T-cell (primary cell): ENCODE data around the gene TM9SF2. TPM values are rescaled to one million over a fixed set of nuclear protein-coding genes. Genes with fewer than 3 reads are reported as not detected.
A peak's percentile ranks its signal among the peaks of the same experiment; 100 is the strongest.

ENCODE experiments used
- ATAC-seq, 4 experiments: fragments of 200-7000 bp in 3 of 4; fragments of 150-1000 bp in 1 of 4; cut with Tn5 transposase; replicated peaks in 1 of 4; 1 replicate in 3 of 4; 2 replicates in 1 of 4; pipeline ENCODE4 v1.10.0; 2021; ENCODE audit warnings: moderate library complexity in 3 of 4, mild to moderate bottlenecking in 2 of 4, moderate number of reproducible peaks in 1 of 4
- CTCF ChIA-PET, 2 donors: fragments of 300-600 bp; sonication (Branson Sonifier 250); formaldehyde crosslinking; loops; one replicate each; lab custom pipeline; 2022; ENCODE audit warnings: antibody characterized with exemption in 2 of 2; lab: Charles Lee
- POLR2A ChIA-PET, 2 donors: fragments of 300-600 bp; sonication (Branson Sonifier 250); formaldehyde crosslinking; loops; one replicate each; lab custom pipeline; 2022; ENCODE audit warnings: antibody characterized with exemption in 2 of 2; lab: Charles Lee
- DNase-seq, 35 experiments: peaks; one replicate each; pipeline versions ENCODE4 v3.0.0 to v3.0.0-alpha.2; 2013 to 2023
- H3K27ac ChIP-seq: one replicate; pipeline ENCODE4 v1.5.1; 2013; ENCODE audit warnings: low read length
- H3K27me3 ChIP-seq, 2 experiments: replicated peaks in 1 of 2; 1 replicate in 1 of 2; 2 replicates in 1 of 2; pipeline versions ENCODE4 v1.6.1 to v1.7.0; 2013; ENCODE audit warnings: low read length in 1 of 2, mixed read lengths in 1 of 2; ENCODE audit not compliant: control insufficient read depth in 2 of 2, insufficient read depth in 2 of 2; ENCODE audit errors: extremely low read depth in 1 of 2
- H3K36me3 ChIP-seq, 2 donors: 1 replicate in 1 of 2; 2 replicates in 1 of 2; pipeline versions ENCODE4 v1.6.1 to v1.7.0; 2013; ENCODE audit warnings: low read length in 1 of 2; ENCODE audit not compliant: control insufficient read depth in 2 of 2, insufficient read depth in 1 of 2; ENCODE audit errors: extremely low read depth in 1 of 2
- H3K4me1 ChIP-seq, 2 experiments: 1 replicate in 1 of 2; 2 replicates in 1 of 2; pipeline versions ENCODE4 v1.6.1 to v1.7.0; 2013; ENCODE audit warnings: low read length in 2 of 2, mixed read lengths in 1 of 2; ENCODE audit not compliant: insufficient read depth in 2 of 2, control insufficient read depth in 1 of 2; ENCODE audit errors: extremely low read depth in 1 of 2
- H3K4me3 ChIP-seq, 2 donors: 1 replicate in 1 of 2; 2 replicates in 1 of 2; pipeline versions ENCODE4 v1.5.1 to v1.7.0; 2013; ENCODE audit warnings: mild to moderate bottlenecking in 2 of 2, low read length in 1 of 2, moderate library complexity in 1 of 2; ENCODE audit not compliant: control insufficient read depth in 1 of 2; ENCODE audit errors: extremely low read depth in 1 of 2
- H3K9me3 ChIP-seq: 2 replicates; pipeline ENCODE4 v1.7.0; 2013
- H3K27ac Mint-ChIP-seq, 2 donors: one replicate each; pipeline ENCODE4 v1.8.0; 2020 to 2021; ENCODE audit warnings: mild to moderate bottlenecking in 2 of 2, mixed read lengths in 2 of 2
- H3K27me3 Mint-ChIP-seq, 2 donors: one replicate each; pipeline ENCODE4 v1.8.0; 2021 to 2022; ENCODE audit warnings: mixed read lengths in 2 of 2
- H3K36me3 Mint-ChIP-seq: one replicate; pipeline ENCODE4 v1.8.0; 2021; ENCODE audit warnings: mixed read lengths
- H3K4me1 Mint-ChIP-seq, 3 donors: one replicate each; pipeline ENCODE4 v1.8.0; 2020 to 2022; ENCODE audit warnings: mixed read lengths in 3 of 3, mild to moderate bottlenecking in 1 of 3
- H3K4me3 Mint-ChIP-seq, 3 donors: one replicate each; pipeline ENCODE4 v1.8.0; 2020 to 2022; ENCODE audit warnings: mild to moderate bottlenecking in 3 of 3, mixed read lengths in 3 of 3, moderate library complexity in 3 of 3
- H3K9me3 Mint-ChIP-seq, 3 donors: one replicate each; pipeline ENCODE4 v1.8.0; 2020 to 2022; ENCODE audit warnings: mixed read lengths in 3 of 3
- WGBS: methylation state at CpG from one replicate; pipeline ENCODE4 v1.1.5; 2013; ENCODE audit warnings: missing lambda C conversion rate; ENCODE audit not compliant: insufficient coverage; 5-methylcytosine and 5-hydroxymethylcytosine counted together
- total RNA-seq, 35 experiments: library from RNA in 6 of 35; stranded (reverse) in 6 of 35; fragments of 120-200 nt in 1 of 35; gene quantifications; one replicate each; pipeline versions ENCODE4 v1.2.1 to v1.2.4 and lab custom pipeline; 2013 to 2026

Gene TM9SF2
- total RNA-seq, 5 donors from 2014 or later (not counting 1 experiment from before 2014, with no cell fraction given) = 43.2 to 54.0 (median 48.8) TPM

GRCh38 chr13:99527301-99527700 lies 26.0 kb downstream of the TM9SF2 start:
- Mint-ChIP-seq H3K27ac (peak overlapping the region in 1 of 2 donors; percentile 45), H3K36me3 (peaks cover 60% of the 10 kb centered on the region)
- peak in 15 of 35 experiments; percentile 4 to 33 (median 16) for DNase-seq

GRCh38 chr13:99528547-99528946 lies 27.3 kb downstream of the TM9SF2 start:
- H3K36me3 ChIP-seq = peaks cover 0 to 29% of the 10 kb centered on the region in 2 donors
- H3K9me3 Mint-ChIP-seq = no peaks in the 10 kb centered on the region
- H3K27ac ChIP-seq = no peak overlapping the region
- ChIA-PET CTCF (interaction anchor here (0.5 to 2.0 kb wide), 16 partner anchors 8 to 986 kb away, joined by 3 to 9 read pairs (median 4); no protein-coding TSS in a partner anchor), POLR2A (no interaction called here)
- no peak overlapping the region for H3K4me3 Mint-ChIP-seq
- H3K27me3 Mint-ChIP-seq = no peaks in the 10 kb centered on the region
- no peak overlapping the region for H3K4me3 ChIP-seq
- peaks cover 45 to 55% (median 47%) of the 10 kb centered on the region in 3 donors for H3K4me1 Mint-ChIP-seq
- peak overlapping the region in 1 of 2 donors; percentile 32 for H3K27ac Mint-ChIP-seq
- H3K27me3 ChIP-seq = no peaks in the 10 kb centered on the region
- H3K9me3 ChIP-seq = no peaks in the 10 kb centered on the region
- H3K36me3 Mint-ChIP-seq = peaks cover 56% of the 10 kb centered on the region
- peaks cover 2 to 18% of the 10 kb centered on the region in 2 experiments for H3K4me1 ChIP-seq
- DNase-seq (peak in 28 of 35 experiments; percentile 6 to 66 (median 30)), ATAC-seq (peak; percentile 40 to 75 (median 68))

More at GRCh38 chr13:99527301-99527700, 26.0 kb downstream of the TM9SF2 start:
- ATAC-seq = peak in 3 of 4 experiments; percentile 40 to 53 (median 46)
- H3K27me3 ChIP-seq = no peaks in the 10 kb centered on the region
- ChIA-PET CTCF (interaction anchor here (0.6 to 2.0 kb wide), 5 partner anchors 51 to 988 kb away, joined by 3 to 11 read pairs (median 3); no protein-coding TSS in a partner anchor), POLR2A (no interaction called here)
- no peaks in the 10 kb centered on the region for H3K9me3 Mint-ChIP-seq
- no peak overlapping the region for H3K4me3 ChIP-seq
- H3K4me1 Mint-ChIP-seq = peaks cover 44 to 60% (median 48%) of the 10 kb centered on the region in 3 donors
- H3K27ac ChIP-seq = no peak overlapping the region
- no peaks in the 10 kb centered on the region for H3K27me3 Mint-ChIP-seq
- H3K4me3 Mint-ChIP-seq = peak overlapping the region in 1 of 3 donors; percentile 3
- H3K9me3 ChIP-seq = no peaks in the 10 kb centered on the region
- peaks cover 2 to 18% of the 10 kb centered on the region in 2 experiments for H3K4me1 ChIP-seq
- WGBS = no CpG with 5 or more reads among the region's 6 CpGs
- H3K36me3 ChIP-seq = peaks cover 0 to 41% of the 10 kb centered on the region in 2 donors

- Mint-ChIP-seq H3K36me3 (peaks cover 44% of the 10 kb centered on the region), H3K4me1 (peaks cover 23 to 29% (median 27%) of the 10 kb centered on the region in 3 donors), H3K27ac (peak overlapping the region in 1 of 2 donors; percentile 53), H3K27me3 (no peaks in the 10 kb centered on the region), H3K9me3 (no peaks in the 10 kb centered on the region), H3K4me3 (no peak overlapping the region)
- ChIA-PET CTCF (no interaction called here), POLR2A (interaction anchor here in 1 of 2 donors (0.7 kb wide), 1 partner anchor 134 kb away, joined by 9 read pairs; no protein-coding TSS in a partner anchor)
- Histone ChIP-seq H3K36me3 (peaks cover 0 to 34% of the 10 kb centered on the region in 2 donors), H3K27me3 (no peaks in the 10 kb centered on the region), H3K4me3 (no peak overlapping the region), H3K9me3 (no peaks in the 10 kb centered on the region), H3K27ac (no peak overlapping the region), H3K4me1 (peaks cover 5 to 9% of the 10 kb centered on the region in 2 experiments)
- ATAC-seq (no peak), DNase-seq (no peak)
- no CpG with 5 or more reads among the region's 2 CpGs for WGBS
Observed at GRCh38 chr13:99536023-99536422, 34.8 kb downstream of the TM9SF2 start.

GRCh38 chr13:99540530-99540929 lies 39.3 kb downstream of the TM9SF2 start:
- no peaks in the 10 kb centered on the region for H3K27me3 Mint-ChIP-seq
- DNase-seq (no peak), ATAC-seq (no peak)
- peaks cover 41 to 55% (median 45%) of the 10 kb centered on the region in 3 donors for H3K4me1 Mint-ChIP-seq
- Histone ChIP-seq H3K4me1 (peaks cover 23 to 25% of the 10 kb centered on the region in 2 experiments), H3K4me3 (no peak overlapping the region), H3K27me3 (no peaks in the 10 kb centered on the region), H3K36me3 (peaks cover 0 to 41% of the 10 kb centered on the region in 2 donors), H3K27ac (peak overlapping the region; percentile 2), H3K9me3 (no peaks in the 10 kb centered on the region)
- H3K4me3 Mint-ChIP-seq = peak overlapping the region in 2 of 3 donors; percentile 9 to 28
- no CpG with 5 or more reads among the region's 1 CpG for WGBS
- ChIA-PET CTCF (interaction anchor here (0.5 to 2.1 kb wide), 5 partner anchors 12 to 974 kb away, joined by 3 to 7 read pairs (median 4); no protein-coding TSS in a partner anchor), POLR2A (no interaction called here)
- H3K36me3 Mint-ChIP-seq = peaks cover 50% of the 10 kb centered on the region
- peak overlapping the region; percentile 85 to 90 for H3K27ac Mint-ChIP-seq
- H3K9me3 Mint-ChIP-seq = no peaks in the 10 kb centered on the region

GRCh38 chr13:99542788-99543406 lies 41.6 kb downstream of the TM9SF2 start:
- Histone ChIP-seq H3K36me3 (peaks cover 3 to 54% of the 10 kb centered on the region in 2 donors), H3K27ac (peak overlapping the region; percentile 50), H3K4me3 (peak overlapping the region in 1 of 2 donors; percentile 1), H3K9me3 (no peaks in the 10 kb centered on the region), H3K4me1 (peaks cover 25 to 27% of the 10 kb centered on the region in 2 experiments), H3K27me3 (no peaks in the 10 kb centered on the region)
- Mint-ChIP-seq H3K36me3 (peaks cover 54% of the 10 kb centered on the region), H3K4me3 (peak overlapping the region; percentile 18 to 65 (median 40)), H3K9me3 (no peaks in the 10 kb centered on the region), H3K27me3 (no peaks in the 10 kb centered on the region), H3K4me1 (peaks cover 43 to 70% (median 60%) of the 10 kb centered on the region in 3 donors), H3K27ac (peak overlapping the region; percentile 85 to 90)
- peak; percentile 83 to 95 (median 88) for ATAC-seq
- CTCF ChIA-PET = interaction anchor here in 1 of 2 donors (0.5 to 1.8 kb wide), 5 partner anchors 14 to 1079 kb away, joined by 3 to 9 read pairs (median 4); no protein-coding TSS in a partner anchor
- WGBS = 24% methylated on average over 6 of the region's 8 CpGs
- POLR2A ChIA-PET = interaction anchor here in 1 of 2 donors (0.9 to 1.0 kb wide), 2 partner anchors 10 to 65 kb away, joined by 3 to 4 read pairs; no protein-coding TSS in a partner anchor
- DNase-seq = peak in 24 of 35 experiments; percentile 5 to 45 (median 16)

GRCh38 chr13:99545361-99545760 lies 44.1 kb downstream of the TM9SF2 start:
- no peak overlapping the region for H3K4me3 Mint-ChIP-seq
- H3K4me1 Mint-ChIP-seq = peaks cover 33 to 71% (median 60%) of the 10 kb centered on the region in 3 donors
- H3K27me3 Mint-ChIP-seq = no peaks in the 10 kb centered on the region
- Histone ChIP-seq H3K4me3 (no peak overlapping the region), H3K36me3 (peaks cover 4 to 62% of the 10 kb centered on the region in 2 donors), H3K4me1 (peaks cover 21 to 30% of the 10 kb centered on the region in 2 experiments), H3K27ac (no peak overlapping the region), H3K9me3 (no peaks in the 10 kb centered on the region), H3K27me3 (no peaks in the 10 kb centered on the region)
- H3K36me3 Mint-ChIP-seq = peaks cover 61% of the 10 kb centered on the region
- 96% methylated on average over 4 of the region's 6 CpGs for WGBS
- H3K27ac Mint-ChIP-seq = peak overlapping the region; percentile 81 to 82
- H3K9me3 Mint-ChIP-seq = no peaks in the 10 kb centered on the region
- ATAC-seq (no peak), DNase-seq (no peak)
- POLR2A ChIA-PET = no interaction called here
- CTCF ChIA-PET = no interaction called here
